SW480 (cell line): ENCODE measurements around the gene FOXN3.
A peak's percentile ranks its signal among the peaks of the same experiment; 100 is the strongest.
"Not testable (repeated sequence)": the region's sequence is repeated elsewhere in the genome, so short reads cannot be mapped to it uniquely, and the experiment has no call there.

Source experiments
- DNase-seq: peaks from one replicate; pipeline ENCODE4 v3.0.0-alpha.2; 2016; ENCODE audit warnings: low spot score

FOXN3 gene

DNA sequence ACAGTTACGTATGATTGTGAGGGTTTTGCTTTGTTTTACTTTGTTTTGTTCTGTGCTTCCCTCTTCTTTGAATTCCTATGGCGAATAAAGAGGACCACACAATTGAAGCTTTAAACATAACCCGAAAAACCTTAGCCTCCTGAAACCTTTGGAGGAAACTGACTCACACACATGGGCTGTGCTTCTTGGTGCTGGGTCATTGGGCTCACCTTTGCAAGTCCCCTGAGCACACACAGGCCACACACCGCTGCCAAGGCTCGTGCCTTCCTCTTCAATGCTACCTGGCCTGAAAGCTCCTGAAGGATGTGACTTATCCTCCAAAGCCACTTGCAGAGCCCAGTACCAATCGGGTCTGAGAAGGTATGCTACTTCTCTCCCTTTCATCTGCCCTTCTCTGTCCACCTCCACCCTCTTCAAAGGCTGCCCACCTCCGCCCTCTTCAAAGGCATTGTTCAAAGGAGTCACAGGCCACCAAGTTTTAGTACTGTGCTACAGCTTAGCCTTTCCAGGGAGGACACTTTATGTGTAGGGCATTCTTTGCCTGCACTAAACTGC, 114.6 kb downstream of the FOXN3 start:
- DNase-seq = peak; percentile 94

DNA sequence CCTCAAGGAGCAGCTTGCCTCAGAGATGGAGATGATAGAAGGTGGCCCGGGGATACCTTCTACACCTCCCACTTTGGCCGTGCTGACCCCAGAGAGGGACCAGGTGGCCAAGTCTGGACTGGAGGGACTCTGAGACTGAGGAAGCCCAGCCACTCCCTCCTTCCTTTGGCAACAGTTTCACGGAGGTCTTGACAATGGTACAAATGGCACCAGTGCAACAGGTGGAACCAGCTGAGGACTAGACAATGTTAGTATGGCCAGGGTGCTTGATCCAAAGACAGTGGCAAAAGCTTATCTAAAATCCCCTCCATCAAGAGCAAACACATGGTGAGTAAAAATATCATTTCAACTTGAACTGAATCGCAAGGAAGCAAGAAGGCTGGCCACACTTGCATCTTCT, 117.4 kb downstream of the FOXN3 start:
- DNase-seq = no peak

DNA sequence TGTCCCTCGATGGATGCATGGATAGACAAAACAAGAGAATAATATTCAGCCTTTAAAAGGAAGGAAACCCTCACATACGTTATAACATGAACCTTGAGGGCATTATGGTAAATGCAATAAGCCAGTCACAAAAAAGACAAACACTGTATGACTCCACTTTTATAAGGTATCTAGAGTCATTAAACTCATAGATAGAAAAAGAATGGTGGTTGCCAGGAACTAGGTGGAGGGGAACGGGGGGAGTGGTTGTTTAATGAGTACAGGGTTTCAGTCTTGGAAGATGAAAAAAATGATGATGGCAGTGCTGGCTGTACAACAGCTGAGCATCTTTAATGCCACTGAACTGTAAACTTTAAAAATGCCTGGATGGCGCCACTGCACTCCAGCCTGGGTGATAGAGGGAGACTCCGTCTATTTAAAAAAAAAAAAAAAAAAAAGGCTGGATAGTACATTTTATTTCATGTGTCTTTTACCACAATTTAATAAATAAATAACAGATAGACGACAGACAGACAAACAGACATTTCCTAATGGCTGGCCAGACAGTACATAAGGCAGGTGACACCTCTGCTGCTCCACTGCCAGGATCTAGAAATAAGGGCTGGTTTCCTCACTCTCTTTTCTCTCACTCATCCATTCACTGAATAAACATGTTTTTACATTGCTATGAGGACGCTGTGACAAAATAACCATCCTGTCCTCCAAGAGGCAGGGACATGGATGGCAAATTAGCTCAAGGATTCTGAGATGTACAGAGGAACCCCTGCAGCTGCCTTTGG, 118.8 kb downstream of the FOXN3 start:
- no peak for DNase-seq

DNA sequence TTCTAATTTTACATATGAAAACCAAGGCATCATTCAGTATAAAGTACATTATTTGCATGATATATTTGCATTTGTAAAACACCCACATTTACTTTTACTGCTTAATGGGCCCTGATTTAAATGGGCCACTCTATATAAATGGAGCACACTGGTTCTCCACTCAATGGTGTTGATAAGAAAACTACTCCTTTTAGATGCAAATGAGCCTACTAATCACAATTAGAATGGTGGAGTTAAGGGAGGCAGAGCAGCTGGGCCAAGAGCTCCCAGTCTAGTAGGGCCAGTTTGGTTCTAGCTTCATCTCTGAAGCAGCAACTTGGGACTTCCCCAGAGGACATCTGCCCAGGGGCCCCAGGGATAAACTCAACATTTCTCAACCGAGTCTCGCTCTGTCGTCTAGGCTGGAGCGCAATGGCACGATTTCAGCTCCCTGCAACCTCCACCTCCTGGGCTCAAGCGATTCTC, 120.7 kb downstream of the FOXN3 start:
- no peak for DNase-seq

DNA sequence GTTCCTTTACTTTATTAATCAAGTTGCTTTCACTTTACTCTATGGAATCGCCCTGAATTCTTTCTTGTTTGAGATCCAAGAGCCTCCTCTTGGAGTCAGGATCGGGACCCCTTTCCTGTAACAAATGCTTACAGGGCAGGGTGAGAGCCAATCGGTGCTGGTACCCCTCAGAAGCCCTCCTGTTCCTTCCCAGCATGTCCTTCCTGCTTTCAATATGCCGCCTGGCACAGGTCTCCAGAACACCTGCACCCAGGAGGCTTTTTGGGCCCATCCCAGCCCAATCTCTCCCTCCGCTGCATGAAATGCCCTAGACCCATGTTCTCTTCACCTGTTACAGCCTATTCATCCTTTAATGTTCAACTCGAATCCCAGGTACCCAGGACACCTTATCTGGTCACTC, 122.2 kb downstream of the FOXN3 start:
- no peak for DNase-seq

DNA sequence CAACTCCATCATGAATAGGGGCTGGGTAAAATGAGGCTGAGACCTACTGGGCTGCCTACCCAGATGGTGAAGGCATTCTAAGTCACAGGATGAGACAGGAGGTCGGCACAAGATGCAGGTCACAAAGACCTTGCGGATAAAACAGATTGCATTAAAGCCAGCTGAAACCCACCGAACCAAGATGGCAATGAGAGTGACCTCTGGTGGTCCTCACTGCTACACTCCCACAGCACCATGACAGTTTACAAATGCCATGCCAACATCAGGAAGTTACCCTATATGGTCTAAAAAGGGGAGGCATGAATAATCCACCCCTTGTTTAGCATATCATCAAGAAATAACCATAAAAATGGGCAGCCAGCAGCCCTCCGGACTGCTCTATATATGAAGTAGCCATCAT, 122.6 kb downstream of the FOXN3 start:
- DNase-seq = not testable (repeated sequence)

DNA sequence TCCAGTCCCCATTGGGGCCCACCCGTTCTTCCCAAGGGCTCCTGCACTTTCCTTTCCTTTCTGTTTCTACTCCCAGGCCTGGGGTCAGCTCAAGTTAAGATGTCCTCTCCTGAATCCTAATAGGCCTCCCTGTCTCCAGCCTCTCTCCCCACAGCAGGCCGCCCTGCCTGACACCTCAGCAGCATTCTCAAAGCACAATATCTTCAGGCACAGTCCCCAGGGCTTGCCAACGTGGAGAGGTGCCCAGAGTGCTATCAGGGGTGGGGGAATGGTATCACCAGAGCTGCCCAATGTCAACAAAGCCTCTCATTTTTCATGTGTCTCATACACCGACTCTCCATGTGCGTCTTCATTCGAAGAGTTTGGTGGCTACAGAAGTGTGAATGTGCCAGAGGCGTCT, 123.0 kb downstream of the FOXN3 start:
- no peak for DNase-seq

DNA sequence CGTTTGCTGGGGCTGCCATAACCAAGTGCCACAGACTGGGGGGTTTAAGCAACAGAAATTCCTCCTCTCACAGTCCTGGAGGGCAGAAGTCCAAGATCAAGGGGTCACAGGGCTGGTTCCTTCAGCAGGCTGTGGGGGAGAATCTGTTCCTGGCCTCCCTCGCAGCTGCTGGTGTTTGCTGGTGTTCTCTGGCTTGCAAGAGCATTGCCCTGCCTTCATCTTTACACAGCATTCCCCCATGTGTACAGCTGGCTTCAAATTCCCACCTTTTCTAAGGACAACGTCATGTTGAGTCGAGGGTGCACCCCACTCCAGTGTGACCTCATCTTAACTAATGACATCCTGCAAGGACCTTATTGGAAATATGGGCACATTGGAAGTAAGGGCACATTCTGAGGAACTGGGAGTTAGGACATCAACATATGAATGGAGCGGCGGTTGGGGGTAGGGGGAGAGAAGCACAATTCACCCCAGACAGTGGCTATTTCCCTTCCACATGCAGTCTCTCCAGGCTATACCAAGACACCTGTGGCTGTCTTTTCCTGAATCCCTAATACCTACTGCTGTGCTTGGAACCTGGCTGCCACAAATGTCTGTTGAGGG, 123.6 kb downstream of the FOXN3 start:
- DNase-seq = no peak

DNA sequence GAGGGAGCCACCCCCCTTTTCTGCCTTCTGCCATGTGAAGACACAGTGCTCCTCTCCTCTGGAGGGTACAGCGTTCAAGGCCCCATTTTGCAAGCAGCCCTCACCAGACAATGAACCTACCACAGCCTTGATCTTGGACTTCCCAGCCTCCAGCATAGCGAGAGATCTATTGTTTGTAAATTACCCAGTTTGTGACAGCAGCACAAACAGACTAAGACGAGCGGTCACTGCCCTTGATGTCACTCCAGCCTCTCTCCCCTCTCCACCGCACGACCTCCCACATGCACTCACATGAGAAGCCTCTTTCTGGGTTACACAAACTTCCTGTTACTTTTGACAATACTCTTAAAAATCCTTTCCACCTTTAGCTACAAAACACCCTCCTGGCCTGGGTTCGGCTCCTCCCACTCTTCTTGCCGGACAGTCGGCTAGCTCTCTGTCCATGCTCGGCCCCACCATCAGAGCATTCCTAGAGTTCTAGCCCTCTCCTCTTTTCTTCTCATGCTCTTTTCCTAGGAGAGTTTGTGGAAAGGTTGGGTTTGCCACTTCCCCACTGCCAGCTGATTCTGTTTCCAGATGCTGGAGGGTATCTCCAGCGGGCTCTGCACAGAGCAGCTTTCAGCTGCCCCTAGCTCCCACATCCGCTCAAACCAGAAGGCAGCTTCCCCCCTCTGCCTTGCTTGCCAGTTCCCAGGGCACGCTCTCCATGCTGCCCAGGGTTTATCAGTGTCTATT, 124.3 kb downstream of the FOXN3 start:
- DNase-seq = no peak

DNA sequence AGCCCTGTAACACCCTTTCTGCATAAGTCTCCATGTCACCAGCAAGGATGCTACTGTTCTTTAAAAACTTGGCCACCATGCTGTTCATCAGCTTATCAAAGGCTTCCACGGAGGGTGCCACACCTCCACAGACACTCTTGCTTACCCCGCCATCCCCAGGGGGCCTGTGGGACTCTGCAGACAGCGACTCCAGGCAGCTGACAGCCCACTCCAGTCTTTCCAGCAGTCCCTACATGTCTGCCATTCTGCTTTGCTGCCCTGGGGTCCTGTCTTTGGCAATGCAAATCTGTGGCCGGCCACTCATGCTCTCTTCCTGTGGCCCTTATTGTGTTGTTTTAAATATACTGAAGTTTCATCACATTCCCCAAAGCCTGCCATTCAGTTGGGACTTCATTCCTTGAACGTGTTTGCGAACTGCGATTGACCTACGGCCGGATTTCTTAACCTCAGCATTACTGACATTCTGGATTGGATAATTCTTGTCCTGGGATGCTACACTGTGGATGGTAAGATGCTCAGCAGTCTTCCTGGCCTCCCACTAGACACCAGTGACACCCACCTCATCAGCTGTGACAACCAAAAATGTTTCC, 125.6 kb downstream of the FOXN3 start:
- DNase-seq = no peak

DNA sequence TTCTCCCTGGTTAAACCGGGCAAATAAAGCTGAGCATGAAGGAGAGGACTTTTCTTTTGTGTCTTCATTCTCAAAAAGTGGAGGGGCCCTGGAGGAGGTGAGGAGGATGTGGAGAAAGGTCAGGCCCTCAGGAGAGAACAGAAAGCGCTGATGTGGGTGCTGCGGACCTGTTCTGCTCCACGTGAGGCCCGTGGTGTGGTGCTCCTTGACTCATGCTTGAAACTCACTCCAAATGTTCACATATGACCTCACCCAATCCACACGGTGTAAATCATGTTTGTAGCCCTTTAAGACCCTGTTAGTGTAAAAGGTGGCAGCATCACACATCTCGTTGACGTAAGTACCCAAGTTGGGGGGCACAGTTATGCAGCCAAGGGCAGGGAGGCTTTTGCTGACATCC, 126.2 kb downstream of the FOXN3 start:
- DNase-seq = no peak

DNA sequence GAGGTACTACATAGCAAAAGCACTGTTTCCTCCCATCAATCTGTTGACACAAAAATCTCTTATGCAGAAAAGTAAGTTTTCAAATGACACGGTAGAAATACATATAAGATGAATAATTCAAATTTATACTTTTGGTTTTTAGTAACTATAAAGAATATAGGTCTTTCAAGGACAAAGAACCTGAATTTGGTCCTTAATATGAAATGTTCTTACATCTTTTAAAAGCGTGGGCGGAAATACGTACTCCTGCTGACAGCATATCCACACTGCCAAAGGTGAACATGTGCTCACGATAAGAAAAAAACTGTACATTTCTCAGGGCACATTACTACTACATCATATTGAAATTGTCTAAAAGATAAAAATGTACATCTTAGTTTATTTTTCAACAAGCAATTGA, 127.6 kb downstream of the FOXN3 start:
- no peak for DNase-seq

DNA sequence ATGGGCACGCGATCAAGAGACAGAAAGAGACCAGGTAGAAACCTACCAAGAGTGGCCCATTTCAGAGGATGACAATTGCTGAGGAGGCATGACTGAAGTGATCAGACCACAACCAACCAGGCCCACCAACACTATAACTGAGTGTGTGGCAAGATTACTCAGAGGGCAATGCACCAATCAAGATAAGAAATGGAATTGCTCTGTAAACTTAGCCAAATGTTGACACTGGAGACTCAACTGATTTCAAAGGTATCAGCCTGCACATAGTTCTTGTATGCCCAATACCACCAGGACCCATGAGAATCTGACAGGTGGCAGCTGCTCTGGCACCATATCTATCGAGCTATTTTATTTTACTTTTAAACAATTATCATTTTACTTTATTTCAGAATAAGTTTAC, 128.9 kb downstream of the FOXN3 start:
- DNase-seq = no peak

DNA sequence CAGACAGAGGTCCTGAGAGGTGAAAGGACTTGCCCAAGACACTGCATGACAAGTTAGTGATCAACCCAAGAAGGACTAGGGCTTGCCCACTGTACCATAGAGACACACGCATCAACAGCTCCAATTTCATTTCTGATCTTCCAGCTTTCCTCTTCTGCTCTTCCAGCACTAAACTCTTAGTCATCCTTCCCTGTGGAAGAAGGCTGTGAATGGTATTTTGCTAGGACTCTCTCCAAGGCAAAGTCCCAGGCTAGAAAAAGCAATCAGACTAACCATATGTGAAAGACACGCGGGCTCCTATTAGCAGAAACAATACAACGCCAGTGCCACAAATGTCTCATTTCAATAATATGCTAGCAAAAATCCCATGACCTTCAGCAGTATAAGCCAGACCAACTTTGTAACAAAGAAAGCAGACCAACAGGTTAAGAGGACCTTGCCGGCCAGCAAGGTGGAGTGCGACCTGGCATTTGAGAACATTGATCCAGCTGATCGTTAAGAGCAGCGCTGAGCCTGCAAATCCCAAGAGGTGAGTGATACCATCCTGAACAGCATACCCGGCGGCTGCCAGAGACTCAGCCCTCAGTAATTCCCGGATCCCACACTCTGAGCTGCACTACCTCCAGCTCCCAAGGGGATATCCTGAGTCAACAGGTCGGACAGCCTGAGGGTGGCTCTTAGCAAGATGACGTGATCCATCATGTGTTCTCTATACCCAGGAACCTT, 132.5 kb downstream of the FOXN3 start:
- DNase-seq = no peak

DNA sequence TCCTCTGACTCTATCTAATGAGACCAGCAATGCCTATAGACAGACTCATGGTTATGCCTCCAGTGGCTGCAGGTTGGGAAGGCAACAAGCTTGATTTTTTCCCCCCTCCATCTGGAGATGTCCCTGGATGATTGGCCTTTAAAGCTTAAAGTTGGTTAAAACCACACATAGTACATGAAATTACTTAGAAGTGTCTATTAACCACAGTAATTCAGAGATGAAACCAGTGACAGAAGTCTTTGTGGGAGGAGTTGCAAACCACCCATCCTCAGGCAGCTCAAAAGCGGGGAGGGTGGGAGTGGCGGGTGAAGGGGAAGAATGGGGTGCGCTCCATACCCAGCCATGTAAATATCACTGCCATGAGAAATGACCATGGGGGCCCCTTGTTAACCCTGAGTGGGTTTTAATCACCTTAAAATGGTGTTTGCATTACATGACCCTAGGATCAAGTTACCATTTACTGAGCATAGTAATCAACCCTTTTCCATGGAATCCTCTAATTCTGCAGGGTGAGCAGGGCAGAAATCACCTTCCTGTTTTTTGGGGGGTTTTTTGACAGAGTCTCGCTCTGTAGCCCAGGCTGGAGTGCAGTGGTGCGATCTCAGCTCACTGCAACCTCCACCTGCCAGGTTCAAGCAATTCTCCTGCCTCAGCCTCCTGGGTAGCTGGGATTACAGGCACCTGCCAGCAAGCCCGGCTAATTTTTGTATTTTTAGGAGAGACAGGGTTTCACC, 133.5 kb downstream of the FOXN3 start:
- no peak for DNase-seq

DNA sequence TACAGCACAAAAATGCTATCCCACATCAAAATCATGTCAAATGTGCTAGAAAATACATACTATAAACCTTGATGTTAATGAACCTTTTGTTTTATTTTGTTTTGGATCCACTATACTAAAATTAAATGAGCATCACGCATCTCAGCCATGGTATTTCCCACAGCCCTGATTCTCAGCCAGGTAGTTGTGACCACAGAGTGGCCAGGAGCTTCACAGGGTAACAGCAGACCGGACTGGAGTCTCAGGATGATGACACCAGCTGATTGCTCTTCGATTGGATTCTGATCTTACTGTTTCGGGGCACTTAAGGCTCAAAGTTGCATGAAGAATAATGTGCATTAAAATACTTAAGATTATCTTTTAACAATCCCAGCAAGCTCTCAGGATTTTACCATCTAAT, 134.8 kb downstream of the FOXN3 start:
- DNase-seq = no peak

DNA sequence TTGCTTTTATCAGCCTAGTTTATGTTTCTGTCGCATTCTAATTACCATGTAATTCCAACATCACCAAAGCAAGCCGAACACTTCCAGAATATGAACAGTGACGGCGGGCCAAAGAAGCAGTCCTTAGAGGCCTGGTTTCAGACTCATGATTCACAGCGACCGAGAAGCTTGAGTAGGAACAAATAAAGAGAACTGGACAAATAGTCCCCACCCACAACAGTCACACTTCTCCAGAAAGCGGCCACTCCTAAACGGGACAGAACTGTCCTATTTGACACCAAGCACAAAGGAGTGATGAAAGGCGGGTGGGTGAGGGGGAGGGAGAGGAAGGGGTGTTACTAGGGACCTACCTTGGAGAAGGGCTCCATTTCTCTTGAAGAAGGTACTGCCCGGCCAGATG, 136.4 kb downstream of the FOXN3 start:
- no peak for DNase-seq

DNA sequence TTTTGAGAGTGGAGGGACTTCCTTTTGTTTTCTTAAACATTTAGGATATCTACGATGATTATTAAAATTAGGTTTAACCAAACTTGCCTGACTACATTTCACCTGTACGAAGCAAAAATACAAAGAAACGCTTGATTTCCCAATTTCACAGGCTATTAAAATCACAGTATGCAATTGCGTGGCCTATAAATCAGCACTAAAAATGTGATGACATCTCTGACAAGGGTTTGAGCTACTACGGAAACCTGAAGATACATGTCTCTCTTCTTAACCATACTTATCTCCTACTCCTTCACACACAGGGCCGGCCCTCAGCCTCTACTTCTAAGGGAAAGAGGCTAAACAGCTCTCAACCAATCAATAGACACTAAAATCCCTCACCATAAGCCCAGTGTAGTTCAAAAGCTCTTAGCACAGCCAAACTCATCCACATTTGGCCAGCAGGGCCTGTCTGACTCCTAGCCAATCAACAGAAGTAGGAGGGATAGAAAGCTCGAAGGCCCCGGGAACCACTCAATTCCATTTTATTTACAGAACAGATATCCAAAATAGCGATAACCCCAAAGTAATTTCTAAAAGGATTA, 137.3 kb downstream of the FOXN3 start:
- no peak for DNase-seq

DNA sequence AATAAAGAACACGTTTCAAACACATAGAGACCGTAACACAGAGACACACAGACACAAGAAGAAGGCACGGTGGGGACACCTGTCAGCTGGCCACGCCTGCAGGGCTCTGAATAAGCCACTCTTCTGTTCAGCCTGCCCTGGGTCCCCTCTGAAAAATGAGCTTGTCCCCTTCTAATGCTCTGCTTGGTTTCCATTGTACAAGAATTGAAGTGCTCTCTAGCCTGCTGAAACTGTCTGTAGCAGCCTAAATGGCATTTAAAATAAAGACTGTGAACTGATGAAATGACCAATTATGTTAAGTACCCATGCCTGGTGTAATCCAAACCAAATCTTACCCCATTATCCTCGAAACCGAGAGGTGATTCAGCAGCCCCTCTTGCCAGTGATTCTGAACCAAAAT, 139.8 kb downstream of the FOXN3 start:
- DNase-seq = no peak

DNA sequence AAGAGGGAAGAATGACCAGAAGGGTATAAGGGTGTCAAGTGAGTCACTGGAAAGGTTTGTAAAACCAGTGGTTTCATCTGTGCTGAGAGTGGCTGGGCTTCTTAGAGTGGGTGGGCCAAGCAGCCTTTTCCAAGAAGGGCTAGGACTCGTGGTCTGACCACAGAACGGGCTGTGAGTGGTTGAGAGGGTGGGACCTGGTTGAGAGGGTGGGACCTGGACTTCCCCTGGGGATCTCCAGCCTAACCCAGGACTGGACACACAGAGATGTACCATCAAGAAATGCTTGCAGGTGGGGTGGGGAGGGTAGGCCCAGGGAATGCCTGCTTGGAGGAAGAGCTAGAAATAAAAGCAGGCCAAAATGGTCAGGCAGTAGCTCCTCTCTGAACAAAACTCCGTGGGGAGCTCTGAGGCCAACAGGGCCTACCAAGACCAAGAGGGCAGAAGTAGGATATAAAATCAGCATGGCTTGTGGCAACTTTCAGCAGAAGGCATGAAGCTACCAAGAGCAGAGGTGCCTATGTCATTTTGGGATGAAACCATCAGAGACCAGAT, 140.5 kb downstream of the FOXN3 start:
- DNase-seq = peak; percentile 14
